Inflammatory macrophage treated with lipopolysaccharide for 4 hours (primary cell): ENCODE measurements around the gene RNFT2.

ENCODE experiments used
- DNase-seq: peaks from one replicate; pipeline ENCODE4 v3.0.0-alpha.2; 2020

Gene RNFT2

DNA sequence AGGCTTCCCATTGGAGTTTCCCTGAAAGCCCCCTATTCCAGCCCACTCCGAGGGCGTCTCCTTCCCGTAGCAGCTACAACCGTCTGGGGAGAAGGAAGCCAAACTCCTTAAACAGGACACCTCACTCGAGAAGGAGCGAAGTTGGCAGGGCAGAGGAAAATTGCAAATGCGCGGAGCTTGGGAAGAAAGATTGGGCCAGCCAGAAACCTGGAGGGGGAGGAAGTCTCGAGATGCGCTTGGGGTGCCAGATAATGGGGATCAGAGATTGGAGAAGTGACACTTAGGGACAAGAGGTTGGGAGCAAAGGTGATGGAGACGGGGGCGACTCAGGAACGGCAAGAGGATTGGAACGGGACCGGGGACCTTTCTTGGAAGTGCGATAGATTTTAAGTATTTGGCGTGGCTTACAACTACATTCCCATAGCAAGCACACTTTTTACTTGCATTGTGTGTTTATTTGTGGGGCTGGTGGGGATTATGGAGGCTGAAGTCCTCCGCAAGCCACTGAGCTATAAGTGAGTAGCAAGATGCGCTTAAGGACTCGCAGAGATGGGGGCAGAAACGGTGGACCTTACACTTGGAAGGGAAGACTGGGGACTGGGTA is 142.2 kb downstream of the RNFT2 start:
- DNase-seq, result no peak

- DNase-seq, result peak; percentile 23
These were observed 142.8 kb downstream of the RNFT2 start for GRCh38 chr12:116880817-116881324.

DNA sequence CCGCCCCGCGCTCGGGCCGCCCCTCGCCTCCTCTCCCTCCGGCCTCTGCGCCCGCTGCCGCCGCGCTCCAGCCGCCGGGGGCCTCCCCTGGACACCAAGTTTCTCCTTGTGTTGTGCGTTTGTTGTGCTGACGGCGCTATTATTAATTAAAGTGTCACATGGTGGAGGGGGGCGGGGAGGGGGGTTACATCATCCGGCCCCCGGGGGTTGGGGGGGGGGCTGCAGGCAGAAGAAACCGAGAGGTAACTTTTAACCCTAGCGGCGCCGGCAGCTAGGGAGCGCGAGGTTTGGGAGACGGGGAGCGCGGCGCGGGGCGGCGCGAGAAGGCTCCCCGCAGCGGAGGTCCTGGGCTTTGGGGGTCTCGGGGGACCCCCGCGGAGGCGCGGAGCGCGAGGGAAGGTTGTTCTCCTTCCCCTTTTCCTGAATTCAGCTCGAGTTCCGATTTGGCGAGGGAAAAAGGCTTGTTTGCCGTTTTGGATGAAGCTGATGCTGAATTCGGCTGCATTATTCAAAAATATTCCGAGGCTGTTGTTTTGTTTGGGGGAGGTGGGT is 143.3 kb downstream of the RNFT2 start, which contains the start of gene HRK:
HRK (minus strand) TSS at position 117 of the 552 bp plus-strand sequence. CDS start 134 bp downstream, outside the sequence.
- DNase-seq, result no peak

GRCh38 chr12:116881877-116882507 is 143.9 kb downstream of the RNFT2 start:
- no peak for DNase-seq

DNA sequence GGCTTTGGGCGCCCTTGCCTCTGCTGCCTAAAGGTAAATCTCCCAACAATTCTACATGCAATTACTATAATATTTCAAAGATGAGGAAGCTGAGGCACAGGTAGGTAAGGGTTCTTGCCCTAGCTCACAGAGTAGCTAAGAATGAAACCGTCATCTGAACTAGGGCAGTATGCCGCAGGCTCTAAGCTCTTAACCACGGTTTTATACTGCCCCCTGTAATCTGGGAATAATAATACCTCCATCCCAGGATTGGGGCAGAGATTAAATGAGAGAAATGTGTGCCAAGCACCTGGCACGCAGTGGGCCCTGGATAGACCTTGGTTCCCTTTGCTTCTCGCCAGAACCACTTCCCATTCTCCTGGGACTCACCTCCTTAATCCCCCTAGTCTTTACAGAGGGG is 144.6 kb downstream of the RNFT2 start:
- no peak for DNase-seq

DNA sequence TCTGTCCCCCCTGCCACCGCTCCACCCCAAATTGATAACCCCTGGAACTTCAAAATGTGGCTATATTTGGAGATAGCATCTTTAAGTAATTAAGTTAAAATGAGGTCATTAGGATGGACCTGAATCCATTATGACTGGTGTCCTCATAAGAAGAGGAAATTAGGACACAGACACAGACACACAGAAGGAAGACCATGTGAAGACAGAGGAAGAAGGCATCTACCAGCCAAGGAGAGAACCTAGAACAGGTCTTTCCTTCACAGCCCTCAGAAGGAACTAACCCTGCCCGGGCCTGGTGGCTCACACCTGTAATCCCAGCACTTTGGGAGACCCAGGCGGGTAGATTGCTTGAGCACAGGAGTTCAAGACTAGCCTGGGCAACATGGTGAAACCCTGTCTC is 146.8 kb downstream of the RNFT2 start:
- peak; percentile 51 for DNase-seq

DNA sequence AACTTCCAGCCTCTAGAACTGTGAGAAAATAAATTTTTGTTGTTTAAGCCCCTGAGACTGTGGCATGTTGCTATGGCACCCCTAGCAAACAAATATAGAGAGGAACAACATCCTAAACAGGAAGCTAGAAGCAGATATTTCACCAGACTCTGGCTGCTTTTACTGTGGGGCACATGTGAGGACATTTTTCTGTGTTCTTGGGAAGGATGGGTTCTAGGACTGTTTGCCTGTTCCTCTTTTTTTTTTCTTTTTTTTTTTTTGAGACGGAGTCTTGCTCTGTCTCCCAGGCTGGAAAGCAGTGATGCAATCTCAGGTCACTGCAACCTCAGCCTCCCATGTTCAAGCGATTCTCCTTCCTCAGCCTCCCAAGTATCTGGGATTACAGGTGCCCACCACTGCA is 147.4 kb downstream of the RNFT2 start:
- DNase-seq, result peak; percentile 79

- DNase-seq, result no peak
These were observed 149.1 kb downstream of the RNFT2 start for GRCh38 chr12:116887244-116887643.

DNA sequence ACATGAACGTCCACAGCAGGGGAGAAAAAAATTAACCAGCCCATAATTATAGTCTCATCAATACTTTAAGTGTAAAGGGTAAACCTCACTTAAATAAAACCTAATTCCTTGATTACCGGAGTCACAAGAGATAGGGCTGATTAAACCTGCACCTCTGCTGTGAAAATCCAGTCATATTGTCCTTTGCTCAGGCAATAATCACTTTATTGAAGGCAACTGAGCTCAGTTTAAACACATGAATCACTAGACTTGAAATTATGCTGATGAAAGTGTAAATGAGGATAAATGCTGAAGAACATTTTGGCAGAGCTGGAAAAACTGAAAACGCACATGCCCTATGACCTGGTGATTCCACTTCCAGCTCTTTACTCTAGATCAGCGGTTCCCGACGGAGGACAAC is 149.8 kb downstream of the RNFT2 start:
- no peak for DNase-seq

DNA sequence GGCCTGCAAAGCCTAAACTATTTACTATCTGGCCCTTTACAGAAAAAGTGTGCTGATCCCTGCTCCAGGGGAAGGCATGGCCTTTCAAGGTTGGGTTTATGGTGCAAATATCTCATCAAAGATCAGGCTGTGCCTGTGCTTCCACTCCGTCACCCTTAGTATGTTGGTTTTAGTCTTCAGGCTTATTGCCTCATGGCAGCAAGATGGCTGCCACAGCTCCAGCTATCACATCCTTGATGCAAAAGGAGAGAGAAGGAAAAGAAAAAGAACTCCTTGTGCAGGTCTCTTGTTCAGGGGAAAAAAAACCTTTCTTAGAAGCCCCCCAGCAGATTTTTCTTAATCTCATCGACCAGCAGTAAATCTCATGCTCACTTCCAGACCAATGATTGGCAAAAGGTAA is 152.2 kb downstream of the RNFT2 start:
- no peak for DNase-seq

DNA sequence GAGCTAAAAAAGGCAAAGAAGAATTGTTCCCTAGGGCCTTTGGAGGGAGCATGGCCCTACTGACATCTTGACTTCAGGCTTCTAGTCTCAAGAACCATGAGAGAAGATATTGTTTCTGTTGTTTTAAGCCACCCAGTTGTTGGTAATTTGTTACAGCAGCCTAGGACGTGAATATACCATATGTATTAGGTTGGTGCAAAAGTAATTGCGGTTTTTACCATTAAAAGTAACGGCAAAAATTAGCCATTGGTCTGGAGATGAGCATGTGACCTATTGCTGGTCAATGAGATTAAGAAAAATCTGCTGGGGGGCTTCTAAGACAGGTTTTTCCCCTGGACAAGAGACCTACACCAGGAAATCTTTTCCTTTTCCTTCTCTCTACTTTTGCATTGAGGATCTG is 152.9 kb downstream of the RNFT2 start:
- DNase-seq, result no peak

DNA sequence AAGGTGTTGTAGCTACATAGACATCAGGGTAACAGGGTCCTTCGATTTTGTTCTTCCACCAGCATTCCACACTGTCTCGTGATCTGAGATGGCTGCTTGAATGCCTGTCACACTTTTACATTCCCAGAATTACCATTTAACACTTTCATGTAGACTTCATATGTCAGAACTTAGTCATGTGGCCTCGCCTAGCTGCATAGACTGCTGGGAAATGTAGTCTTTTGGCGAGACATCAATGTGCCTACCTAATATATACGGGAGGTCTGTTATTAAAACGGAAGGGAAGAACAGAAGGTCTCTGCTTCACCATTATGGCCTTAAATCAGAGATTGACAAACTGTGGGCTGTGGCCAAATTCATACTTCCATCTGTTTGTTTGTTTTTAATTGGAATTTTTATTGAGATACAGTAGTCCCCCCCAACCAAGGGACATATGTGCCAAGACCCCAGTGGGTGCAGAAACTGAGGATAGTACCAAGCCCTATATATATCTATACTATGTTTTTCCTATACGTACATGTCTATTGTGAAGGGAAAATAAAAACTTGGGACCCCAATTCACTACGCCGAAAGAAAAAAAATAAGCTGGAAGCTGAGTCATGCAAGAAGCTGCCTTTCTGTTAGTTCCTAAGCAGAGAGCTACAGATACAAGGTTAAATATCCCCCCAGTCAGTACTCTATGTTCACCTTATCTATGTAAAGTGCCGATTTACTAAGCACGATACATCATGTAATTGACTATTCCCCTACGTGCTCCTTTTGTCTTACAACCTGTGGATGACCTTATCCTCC is 154.4 kb downstream of the RNFT2 start:
- DNase-seq, result no peak

- no peak for DNase-seq
These were observed 156.8 kb downstream of the RNFT2 start for GRCh38 chr12:116894913-116895312.

DNA sequence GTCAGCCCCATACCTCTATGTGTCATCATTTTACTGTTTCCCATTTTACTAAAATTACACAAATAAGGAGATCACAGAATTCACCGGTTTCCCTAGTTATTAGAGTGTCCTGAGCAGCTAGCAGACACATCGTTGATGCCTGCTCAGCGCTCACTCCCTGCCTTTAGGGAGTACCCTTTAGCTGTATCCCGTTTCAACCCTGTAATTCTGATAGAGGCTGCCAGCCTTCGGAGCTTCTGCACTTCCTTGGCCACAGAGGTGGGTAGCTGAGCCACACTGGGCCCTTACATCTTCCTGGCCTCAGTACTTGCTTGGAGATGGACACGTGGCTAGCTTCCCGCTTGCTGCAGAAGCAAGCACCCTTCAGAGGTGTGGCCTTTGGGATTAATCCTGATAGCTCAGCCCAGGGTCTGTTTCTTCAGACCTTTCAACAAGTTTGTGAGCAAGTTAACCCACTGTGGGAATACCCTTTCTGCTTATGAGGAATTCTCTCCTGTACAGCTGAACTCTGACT is 158.4 kb downstream of the RNFT2 start:
- DNase-seq, result no peak

DNA sequence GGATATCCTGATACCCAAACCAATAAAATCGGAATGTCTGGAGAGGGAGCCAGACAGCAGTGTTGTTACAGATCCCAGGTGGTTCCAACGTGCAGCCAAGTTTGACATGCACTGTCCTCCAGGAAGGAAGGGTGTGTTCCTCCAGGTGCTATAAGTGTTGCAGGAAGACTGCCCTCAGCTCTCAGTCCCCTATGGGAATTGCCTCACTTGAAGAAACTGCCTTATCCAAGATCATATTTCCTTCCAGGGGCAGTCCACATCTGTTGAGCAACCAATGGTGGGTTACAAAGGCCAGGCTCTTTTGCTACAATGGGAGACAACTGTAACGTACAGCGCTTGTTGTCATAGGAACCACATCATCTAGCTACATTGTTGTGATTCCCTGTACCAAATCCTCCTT is 159.4 kb downstream of the RNFT2 start:
- DNase-seq, result no peak

- no peak for DNase-seq
These were observed 160.6 kb downstream of the RNFT2 start for GRCh38 chr12:116898669-116899068.

- DNase-seq, result no peak
These were observed 163.5 kb downstream of the RNFT2 start for GRCh38 chr12:116901612-116902011.
